Fibroblast of lung (primary cell): ENCODE results near the gene ASPN. TPM values are rescaled to one million over a fixed set of nuclear protein-coding genes. Genes with fewer than 3 reads are reported as not detected.

Experiments
- DNase-seq, 2 donors: peaks; one replicate each; pipeline versions ENCODE4 v3.0.0 to v3.0.0-alpha.2; 2010; ENCODE audit warnings: low read depth in 2 of 2
- H2AFZ ChIP-seq: 2 replicates; pipeline ENCODE4 v1.5.1; 2012; ENCODE audit warnings: low read length, control low read depth, inconsistent platforms
- H3K27ac ChIP-seq: 2 replicates; pipeline ENCODE4 v1.5.1; 2011; ENCODE audit warnings: low read length, control low read depth; ENCODE audit not compliant: insufficient read depth
- H3K27me3 ChIP-seq: 2 replicates; pipeline ENCODE4 v1.5.1; 2011; ENCODE audit warnings: mild to moderate bottlenecking, low read length; ENCODE audit not compliant: control insufficient read depth, insufficient read depth
- H3K36me3 ChIP-seq: 2 replicates; pipeline ENCODE4 v1.5.1; 2011; ENCODE audit warnings: low read length; ENCODE audit not compliant: control insufficient read depth, insufficient read depth
- H3K4me1 ChIP-seq: 2 replicates; pipeline ENCODE4 v1.5.1; 2011; ENCODE audit warnings: low read length; ENCODE audit not compliant: control insufficient read depth, insufficient read depth; ENCODE audit errors: extremely low read depth
- H3K4me2 ChIP-seq: 2 replicates; pipeline ENCODE4 v1.5.1; 2011; ENCODE audit warnings: low read length, control low read depth; ENCODE audit not compliant: insufficient read depth; ENCODE audit errors: extremely low read depth
- H3K4me3 ChIP-seq, 4 experiments: fragments of 200-600 bp in 1 of 4; sonication (generic) in 1 of 4; replicated peaks in 1 of 4; 2 replicates each; pipeline ENCODE4 v1.5.1; 2011 to 2016; ENCODE audit warnings: low read length in 4 of 4, low read depth in 3 of 4, mild to moderate bottlenecking in 3 of 4, control low read depth in 2 of 4, inconsistent platforms in 1 of 4, mixed read lengths in 1 of 4; ENCODE audit not compliant: insufficient read depth in 1 of 4; ENCODE audit errors: control extremely low read depth in 1 of 4
- H3K79me2 ChIP-seq: 2 replicates; pipeline ENCODE4 v1.5.1; 2012; ENCODE audit warnings: mild to moderate bottlenecking, low read length, inconsistent platforms; ENCODE audit not compliant: control insufficient read depth, insufficient read depth
- H3K9ac ChIP-seq: 2 replicates; pipeline ENCODE4 v1.5.1; 2011; ENCODE audit warnings: mild to moderate bottlenecking, low read length, control low read depth; ENCODE audit not compliant: insufficient read depth
- H3K9me3 ChIP-seq: 2 replicates; pipeline ENCODE4 v1.5.1; 2012; ENCODE audit warnings: low read depth, low read length; ENCODE audit not compliant: control insufficient read depth, insufficient read depth
- H4K20me1 ChIP-seq: 2 replicates; pipeline ENCODE4 v1.5.1; 2011; ENCODE audit warnings: low read length; ENCODE audit not compliant: control insufficient read depth, insufficient read depth; ENCODE audit errors: extremely low read depth
- EZH2 ChIP-seq: IDR thresholded peaks from 2 replicates; pipeline ENCODE4 v1.5.1; 2012; ENCODE audit warnings: low read length, control low read depth, mild to moderate bottlenecking; ENCODE audit errors: missing control alignments
- polyA plus RNA-seq, 2 donors: library from polyadenylated mRNA; depleted of rRNA in 1 of 2; stranded (reverse) in 1 of 2; unstranded in 1 of 2; fragments of >200 nt; gene quantifications; 2 replicates each; pipeline ENCODE4 v1.2.1, GENCODE V29; 2011 to 2012; ENCODE audit warnings: missing spikeins in 1 of 2
- total RNA-seq: library from RNA; depleted of rRNA; stranded (reverse); fragments of >200 nt; gene quantifications from 2 replicates; pipeline ENCODE4 v1.2.1, GENCODE V29; 2014
- TF ChIP-seq, protein P1 (sequence below), 2 donors: IDR thresholded peaks in 1 of 2; conservative IDR thresholded peaks in 1 of 2; 1 replicate in 1 of 2; 2 replicates in 1 of 2; pipeline ENCODE4 v1.5.1; 2011 to 2012; ENCODE audit warnings: low read length in 2 of 2, control low read depth in 1 of 2, inconsistent platforms in 1 of 2, low read depth in 1 of 2, mild to moderate bottlenecking in 1 of 2

Gene ASPN
- total and polyA plus RNA-seq, 2 donors (not counting 1 experiment from before 2014, with no cell fraction given): 5.5 to 10.4 TPM

DNA sequence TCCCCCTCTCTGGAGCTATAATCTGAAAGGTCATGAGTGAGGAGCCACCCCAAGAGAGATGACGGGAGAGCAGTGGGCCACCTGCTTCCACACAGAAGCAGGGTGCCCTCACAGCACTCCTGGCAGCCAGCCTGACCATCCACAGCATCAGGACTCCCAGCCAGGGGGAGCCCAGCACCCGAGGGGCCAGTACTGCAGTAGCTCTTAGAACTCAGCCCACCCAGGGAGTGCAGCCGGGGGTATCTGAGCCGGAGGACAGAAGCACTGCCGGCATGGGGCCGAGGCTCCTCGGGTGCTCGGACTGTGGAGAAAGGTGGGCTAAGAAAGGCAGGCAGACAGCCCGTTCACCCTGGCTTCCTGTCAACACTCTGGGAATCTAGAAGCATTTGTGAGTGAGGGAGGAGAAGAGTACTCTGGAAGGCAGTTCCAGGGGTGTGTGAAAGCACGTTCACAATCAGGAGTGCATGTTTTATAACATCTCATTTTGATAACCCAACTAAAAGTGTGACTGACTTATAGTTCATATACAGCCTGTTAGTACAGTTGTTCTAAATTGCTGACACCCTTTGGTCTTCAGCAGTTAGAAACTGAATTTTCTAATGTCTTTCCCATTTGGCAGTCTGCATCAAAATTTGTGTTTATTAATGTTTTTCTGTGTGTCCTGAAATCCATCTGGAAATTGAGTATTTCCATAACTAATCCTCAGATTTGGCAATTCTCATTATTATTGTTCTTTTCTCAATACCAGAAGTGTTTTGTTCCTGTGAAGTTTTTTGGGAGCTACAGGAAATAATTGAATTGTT is 25.9 kb upstream of the ASPN start:
- H4K20me1 ChIP-seq: no peaks in the 10 kb centered on the region
- TF ChIP-seq, protein P1, sequence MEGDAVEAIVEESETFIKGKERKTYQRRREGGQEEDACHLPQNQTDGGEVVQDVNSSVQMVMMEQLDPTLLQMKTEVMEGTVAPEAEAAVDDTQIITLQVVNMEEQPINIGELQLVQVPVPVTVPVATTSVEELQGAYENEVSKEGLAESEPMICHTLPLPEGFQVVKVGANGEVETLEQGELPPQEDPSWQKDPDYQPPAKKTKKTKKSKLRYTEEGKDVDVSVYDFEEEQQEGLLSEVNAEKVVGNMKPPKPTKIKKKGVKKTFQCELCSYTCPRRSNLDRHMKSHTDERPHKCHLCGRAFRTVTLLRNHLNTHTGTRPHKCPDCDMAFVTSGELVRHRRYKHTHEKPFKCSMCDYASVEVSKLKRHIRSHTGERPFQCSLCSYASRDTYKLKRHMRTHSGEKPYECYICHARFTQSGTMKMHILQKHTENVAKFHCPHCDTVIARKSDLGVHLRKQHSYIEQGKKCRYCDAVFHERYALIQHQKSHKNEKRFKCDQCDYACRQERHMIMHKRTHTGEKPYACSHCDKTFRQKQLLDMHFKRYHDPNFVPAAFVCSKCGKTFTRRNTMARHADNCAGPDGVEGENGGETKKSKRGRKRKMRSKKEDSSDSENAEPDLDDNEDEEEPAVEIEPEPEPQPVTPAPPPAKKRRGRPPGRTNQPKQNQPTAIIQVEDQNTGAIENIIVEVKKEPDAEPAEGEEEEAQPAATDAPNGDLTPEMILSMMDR (conservative IDR thresholded peaks at IDR 0.05 in 1 of 2, IDR thresholded peaks at IDR 0.05 in 1 of 2; ENCODE audit: low read depth in 1 of 2, low read length in 2 of 2): peak; percentile 5 to 10
- TF ChIP-seq EZH2: no peak
- H3K36me3 ChIP-seq: no peaks in the 10 kb centered on the region
- H3K4me3 ChIP-seq: no peak overlapping the region
- H2AFZ ChIP-seq: peak overlapping the region; percentile 28
- H3K27me3 ChIP-seq: no peaks in the 10 kb centered on the region
- no peaks in the 10 kb centered on the region for H3K9me3 ChIP-seq
- peak overlapping the region; percentile 29 for H3K4me2 ChIP-seq
- H3K4me1 ChIP-seq: peaks cover 29% of the 10 kb centered on the region
- H3K27ac ChIP-seq: no peak overlapping the region
- peak in 1 of 2 donors; percentile 12 for DNase-seq
- no peak overlapping the region for H3K9ac ChIP-seq
- H3K79me2 ChIP-seq: no peaks in the 10 kb centered on the region

DNA sequence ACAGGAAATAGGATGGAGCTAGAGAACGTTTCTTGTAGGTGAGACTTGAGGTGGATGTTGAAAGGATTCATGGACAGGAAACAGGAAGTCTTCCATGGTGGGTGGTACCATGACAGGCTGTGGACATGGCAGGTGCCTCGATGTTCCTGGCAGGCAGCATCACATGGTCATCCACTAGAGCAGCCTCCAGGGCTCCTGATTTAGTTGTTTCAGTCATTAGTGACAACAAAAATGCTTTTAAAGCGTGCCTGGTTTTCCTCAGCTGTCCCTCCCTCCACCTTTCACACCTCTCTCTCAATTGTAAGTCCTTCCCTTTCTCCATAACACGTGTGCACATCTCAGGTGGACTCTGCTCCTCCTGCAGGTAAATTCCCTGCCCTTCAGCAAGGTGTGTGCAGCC is 25.2 kb upstream of the ASPN start:
- Histone ChIP-seq H3K9ac (no peak overlapping the region), H3K4me1 (peaks cover 29% of the 10 kb centered on the region), H3K27me3 (no peaks in the 10 kb centered on the region), H3K9me3 (no peaks in the 10 kb centered on the region), H2AFZ (no peak overlapping the region), H3K4me2 (no peak overlapping the region), H3K79me2 (no peaks in the 10 kb centered on the region), H3K4me3 (no peak overlapping the region), H3K27ac (no peak overlapping the region), H4K20me1 (no peaks in the 10 kb centered on the region), H3K36me3 (no peaks in the 10 kb centered on the region)
- DNase-seq: no peak
- TF ChIP-seq EZH2: no peak
- TF ChIP-seq, protein P1 (conservative IDR thresholded peaks at IDR 0.05 in 1 of 2, IDR thresholded peaks at IDR 0.05 in 1 of 2; ENCODE audit: low read depth in 1 of 2, low read length in 2 of 2): no peak

DNA sequence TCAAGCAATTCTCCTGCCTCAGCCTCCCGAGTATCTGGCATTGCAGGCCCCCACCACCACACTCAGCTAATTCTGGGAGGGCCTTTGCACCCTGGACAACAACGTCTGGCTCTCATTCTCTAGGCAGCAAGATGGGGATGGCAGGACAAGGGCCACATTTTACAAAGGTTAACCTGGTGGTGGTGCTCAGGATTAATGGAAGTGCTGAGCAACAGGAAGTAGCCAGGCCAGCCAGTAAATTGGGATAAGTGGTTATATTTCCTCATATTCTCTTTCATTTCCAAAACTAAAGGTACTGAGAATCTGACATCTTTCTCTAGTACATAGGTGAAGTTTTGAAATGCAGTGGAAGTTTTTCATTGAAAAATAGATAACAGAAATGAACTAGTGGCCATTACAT is 24.7 kb upstream of the ASPN start:
- Histone ChIP-seq H3K9me3 (no peaks in the 10 kb centered on the region), H3K4me1 (peaks cover 29% of the 10 kb centered on the region), H4K20me1 (no peaks in the 10 kb centered on the region), H3K4me2 (no peak overlapping the region), H2AFZ (no peak overlapping the region), H3K9ac (no peak overlapping the region), H3K4me3 (no peak overlapping the region), H3K79me2 (no peaks in the 10 kb centered on the region), H3K27me3 (no peaks in the 10 kb centered on the region), H3K27ac (peak overlapping the region; percentile 82), H3K36me3 (no peaks in the 10 kb centered on the region)
- no peak for TF ChIP-seq EZH2
- TF ChIP-seq, protein P1 (conservative IDR thresholded peaks at IDR 0.05 in 1 of 2, IDR thresholded peaks at IDR 0.05 in 1 of 2; ENCODE audit: low read depth in 1 of 2, low read length in 2 of 2): no peak
- DNase-seq: peak in 1 of 2 donors; percentile 14
